Suprapubic skin (tissue), 4 donors: ENCODE data around the gene SLCO1A2. TPM values are rescaled to one million over a fixed set of nuclear protein-coding genes. Genes with fewer than 3 reads are reported as not detected.

ENCODE experiments used
- DNase-seq, 2 donors: peaks; one replicate each; pipeline ENCODE4 v3.0.0-alpha.2; 2019; ENCODE audit warnings: low spot score in 2 of 2
- H3K27ac ChIP-seq: fragments of 200-600 bp; sonication (generic); one replicate; pipeline ENCODE4 v1.5.1; 2019
- H3K27me3 ChIP-seq: fragments of 200-600 bp; sonication (generic); one replicate; pipeline ENCODE4 v1.5.1; 2019
- H3K36me3 ChIP-seq: fragments of 200-600 bp; sonication (generic); one replicate; pipeline ENCODE4 v1.5.1; 2019
- H3K4me1 ChIP-seq: fragments of 200-600 bp; sonication (generic); one replicate; pipeline ENCODE4 v1.5.1; 2019
- H3K4me3 ChIP-seq: fragments of 200-600 bp; sonication (generic); one replicate; pipeline ENCODE4 v1.5.1; 2019; ENCODE audit warnings: mild to moderate bottlenecking
- H3K9me3 ChIP-seq: fragments of 200-600 bp; sonication (generic); one replicate; pipeline ENCODE4 v1.5.1; 2019
- CTCF ChIP-seq, 2 donors: fragments of 200-600 bp in 1 of 2; fragments of 450-650 bp in 1 of 2; sonication (generic) in 1 of 2; IDR thresholded peaks; one replicate each; pipeline ENCODE4 v1.5.1; 2016 to 2019; ENCODE audit warnings: antibody characterized with exemption in 2 of 2, mild to moderate bottlenecking in 1 of 2, moderate library complexity in 1 of 2
- EP300 ChIP-seq: sonication (generic); formaldehyde crosslinking; IDR thresholded peaks from one replicate; pipeline ENCODE4 v1.6.1; 2017; ENCODE audit warnings: antibody characterized with exemption
- POLR2A ChIP-seq, 2 donors: fragments of 450-650 bp; IDR thresholded peaks; one replicate each; pipeline ENCODE4 v1.6.1; 2017; ENCODE audit warnings: antibody characterized with exemption in 2 of 2, mild to moderate bottlenecking in 2 of 2, moderate library complexity in 2 of 2
- POLR2AphosphoS5 ChIP-seq, 3 donors: sonication (generic); formaldehyde crosslinking; IDR thresholded peaks; one replicate each; pipeline ENCODE4 v1.6.1; 2017; ENCODE audit warnings: antibody characterized with exemption in 3 of 3
- WGBS: methylation state at CpG from one replicate; pipeline ENCODE4 v1.1.5; 2018; 5-methylcytosine and 5-hydroxymethylcytosine counted together
- total RNA-seq, 4 donors: library from RNA; depleted of rRNA; stranded (reverse); fragments of >200 nt; gene quantifications; one replicate each; pipeline ENCODE4 v1.1.0, GENCODE V29; 2016

SLCO1A2 gene
- total RNA-seq, 4 donors from 2014 or later: not detected

- DNase-seq: no peak
- Histone ChIP-seq H3K9me3 (no peaks in the 10 kb centered on the region), H3K27me3 (no peaks in the 10 kb centered on the region), H3K4me1 (no peaks in the 10 kb centered on the region), H3K4me3 (no peak overlapping the region), H3K36me3 (no peaks in the 10 kb centered on the region), H3K27ac (no peak overlapping the region)
- WGBS: 49% methylated on average over 4 of the region's 4 CpGs
- TF ChIP-seq POLR2A (IDR thresholded peaks at IDR 0.05) (no peak), POLR2AphosphoS5 (IDR thresholded peaks at IDR 0.05) (no peak), CTCF (IDR thresholded peaks at IDR 0.05) (no peak), EP300 (no peak)
These were observed 68.8 kb downstream of the SLCO1A2 start for GRCh38 chr12:21265932-21266331.

GRCh38 chr12:21264232-21264631 lies 70.5 kb downstream of the SLCO1A2 start:
- DNase-seq: no peak
- Histone ChIP-seq H3K27ac (no peak overlapping the region), H3K4me1 (no peaks in the 10 kb centered on the region), H3K9me3 (no peaks in the 10 kb centered on the region), H3K4me3 (no peak overlapping the region), H3K36me3 (no peaks in the 10 kb centered on the region), H3K27me3 (no peaks in the 10 kb centered on the region)
- no peak for TF ChIP-seq POLR2A (IDR thresholded peaks at IDR 0.05)
- TF ChIP-seq CTCF (IDR thresholded peaks at IDR 0.05): no peak
- TF ChIP-seq POLR2AphosphoS5 (IDR thresholded peaks at IDR 0.05): no peak
- TF ChIP-seq EP300: no peak

- H3K27me3 ChIP-seq: no peaks in the 10 kb centered on the region
- H3K9me3 ChIP-seq: no peaks in the 10 kb centered on the region
- no peak for TF ChIP-seq POLR2AphosphoS5 (IDR thresholded peaks at IDR 0.05)
- no peak for TF ChIP-seq CTCF (IDR thresholded peaks at IDR 0.05)
- no peak for DNase-seq
- H3K4me3 ChIP-seq: no peak overlapping the region
- H3K27ac ChIP-seq: no peak overlapping the region
- 80% methylated on average over 3 of the region's 3 CpGs for WGBS
- no peaks in the 10 kb centered on the region for H3K36me3 ChIP-seq
- H3K4me1 ChIP-seq: no peaks in the 10 kb centered on the region
These were observed 77.5 kb downstream of the SLCO1A2 start for GRCh38 chr12:21257172-21257571.

GRCh38 chr12:21252070-21252469 lies 82.6 kb downstream of the SLCO1A2 start:
- no peaks in the 10 kb centered on the region for H3K27me3 ChIP-seq

GRCh38 chr12:21248679-21249078 lies 86.0 kb downstream of the SLCO1A2 start:
- Histone ChIP-seq H3K4me1 (no peaks in the 10 kb centered on the region), H3K36me3 (no peaks in the 10 kb centered on the region), H3K27ac (no peak overlapping the region), H3K9me3 (no peaks in the 10 kb centered on the region), H3K27me3 (no peaks in the 10 kb centered on the region), H3K4me3 (no peak overlapping the region)
- no peak for DNase-seq
- TF ChIP-seq POLR2A (IDR thresholded peaks at IDR 0.05) (no peak), EP300 (no peak)
- 79% methylated on average over 1 of the region's 1 CpG for WGBS

More at GRCh38 chr12:21252070-21252469, 82.6 kb downstream of the SLCO1A2 start:
- 75% methylated on average over 5 of the region's 5 CpGs for WGBS
- no peak for DNase-seq
- H3K4me1 ChIP-seq: no peaks in the 10 kb centered on the region
- H3K4me3 ChIP-seq: no peak overlapping the region
- TF ChIP-seq POLR2AphosphoS5 (IDR thresholded peaks at IDR 0.05) (no peak), POLR2A (IDR thresholded peaks at IDR 0.05) (no peak), CTCF (IDR thresholded peaks at IDR 0.05) (no peak), EP300 (no peak)
- no peaks in the 10 kb centered on the region for H3K9me3 ChIP-seq
- H3K27ac ChIP-seq: no peak overlapping the region
- no peaks in the 10 kb centered on the region for H3K36me3 ChIP-seq

GRCh38 chr12:21239866-21240265 lies 94.9 kb downstream of the SLCO1A2 start:
- no peaks in the 10 kb centered on the region for H3K4me1 ChIP-seq
- no peak for DNase-seq
- H3K9me3 ChIP-seq: no peaks in the 10 kb centered on the region
- WGBS: 82% methylated on average over 4 of the region's 4 CpGs
- H3K36me3 ChIP-seq: no peaks in the 10 kb centered on the region
- no peaks in the 10 kb centered on the region for H3K27me3 ChIP-seq
- H3K27ac ChIP-seq: no peak overlapping the region
- TF ChIP-seq POLR2AphosphoS5 (IDR thresholded peaks at IDR 0.05): no peak
- TF ChIP-seq EP300: no peak
- no peak for TF ChIP-seq CTCF (IDR thresholded peaks at IDR 0.05)
- TF ChIP-seq POLR2A (IDR thresholded peaks at IDR 0.05): no peak
- no peak overlapping the region for H3K4me3 ChIP-seq
